CD4-positive, alpha-beta T cell treated with Interleukin-15 for 4 hours (primary cell): ENCODE results near the gene ELMO3.
A peak's percentile ranks its signal among the peaks of the same experiment; 100 is the strongest.

Source experiments
- DNase-seq: peaks from one replicate; pipeline ENCODE4 v3.0.0-alpha.2; 2020; ENCODE audit warnings: low spot score

Gene ELMO3

GRCh38 chr16:67199011-67199807 lies at the start of gene ELMO3:
ELMO3 (plus strand) TSS chr16:67199131; CDS start chr16:67199327, 196 bp downstream.
- DNase-seq: no peak

GRCh38 chr16:67149276-67150046 lies 49.5 kb upstream of the ELMO3 start:
- DNase-seq: no peak

- peak; percentile 53 for DNase-seq
Measured at GRCh38 chr16:67150047-67150832, 48.7 kb upstream of the ELMO3 start.

- DNase-seq: peak; percentile 36
Measured at GRCh38 chr16:67150833-67151396, 48.0 kb upstream of the ELMO3 start, which contains the start of gene B3GNT9. B3GNT9 (minus strand) TSS chr16:67150998; CDS start chr16:67150485, 513 bp downstream.

- no peak for DNase-seq
Measured at GRCh38 chr16:67151431-67152097, 47.4 kb upstream of the ELMO3 start.

GRCh38 chr16:67154578-67155294 lies 44.2 kb upstream of the ELMO3 start:
- DNase-seq: no peak

- peak; percentile 83 for DNase-seq
Measured at GRCh38 chr16:67155295-67156142, 43.4 kb upstream of the ELMO3 start.

- no peak for DNase-seq
Measured at GRCh38 chr16:67156143-67156844, 42.6 kb upstream of the ELMO3 start.

GRCh38 chr16:67157106-67157748 lies 41.7 kb upstream of the ELMO3 start:
- no peak for DNase-seq

GRCh38 chr16:67157892-67158635 lies 40.9 kb upstream of the ELMO3 start:
- DNase-seq: peak; percentile 77

- DNase-seq: peak; percentile 91
Measured at GRCh38 chr16:67158637-67159600, 40.0 kb upstream of the ELMO3 start.

GRCh38 chr16:67161595-67162058 lies 37.3 kb upstream of the ELMO3 start:
- no peak for DNase-seq

- DNase-seq: no peak
Measured at GRCh38 chr16:67162506-67163163, 36.3 kb upstream of the ELMO3 start.

- DNase-seq: peak; percentile 43
Measured at GRCh38 chr16:67163164-67163998, 35.5 kb upstream of the ELMO3 start.

GRCh38 chr16:67163999-67164558 lies 34.9 kb upstream of the ELMO3 start:
- no peak for DNase-seq
